ENCODE data around the gene CELA3A. TPM values are rescaled to one million over a fixed set of nuclear protein-coding genes. Genes with fewer than 3 reads are reported as not detected.
"Not testable (repeated sequence)": the region's sequence is repeated elsewhere in the genome, so short reads cannot be mapped to it uniquely, and the experiment has no call there.

Gene CELA3A
- total RNA-seq, 1 donor from 2014 or later, result not detected

DNA sequence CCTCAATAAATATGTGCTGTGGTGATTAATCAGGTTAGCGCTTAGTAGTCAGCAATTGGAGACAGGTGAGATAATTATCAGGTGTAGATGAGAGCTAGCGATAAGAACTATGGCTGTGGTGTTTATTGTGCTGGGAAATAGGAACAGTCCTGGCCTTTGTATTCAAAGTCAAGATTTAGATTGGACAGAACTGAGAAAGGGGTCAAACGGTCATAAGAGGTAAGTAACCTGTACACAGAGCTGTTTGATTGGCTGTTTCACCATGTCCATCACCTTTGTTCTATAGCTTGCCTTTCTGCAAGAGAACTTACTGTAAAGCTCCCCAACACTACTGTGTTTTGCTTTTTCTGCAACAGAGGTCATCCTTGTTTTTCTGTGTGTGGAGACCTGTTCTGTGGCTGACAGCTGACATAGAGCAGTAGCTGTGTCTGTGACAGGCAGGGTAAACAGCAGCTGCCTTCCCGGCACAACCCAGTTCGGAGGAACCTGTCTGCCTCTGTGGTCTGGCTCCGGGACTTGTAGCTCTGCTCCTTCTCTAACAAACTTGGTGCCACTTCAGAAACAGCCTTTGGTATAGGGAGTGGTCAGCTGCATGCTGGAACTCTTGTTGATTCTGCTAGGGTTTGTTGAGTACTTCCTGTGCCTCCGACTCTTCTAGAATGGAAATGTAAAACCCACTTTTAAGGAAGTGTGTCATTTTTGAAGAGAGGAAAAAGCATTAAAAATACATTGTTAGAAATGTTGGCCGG, 29.9 kb downstream of the CELA3A start:
- FAIRE-seq (no peak), DNase-seq (ENCODE audit: low read depth) (no peak)
- H3K9ac ChIP-seq (ENCODE audit: low read length), result no peak overlapping the region
- no peak for TF ChIP-seq EZH2 (IDR thresholded peaks at IDR 0.05; ENCODE audit: insufficient read depth, low read length)
- TF ChIP-seq, protein P1, sequence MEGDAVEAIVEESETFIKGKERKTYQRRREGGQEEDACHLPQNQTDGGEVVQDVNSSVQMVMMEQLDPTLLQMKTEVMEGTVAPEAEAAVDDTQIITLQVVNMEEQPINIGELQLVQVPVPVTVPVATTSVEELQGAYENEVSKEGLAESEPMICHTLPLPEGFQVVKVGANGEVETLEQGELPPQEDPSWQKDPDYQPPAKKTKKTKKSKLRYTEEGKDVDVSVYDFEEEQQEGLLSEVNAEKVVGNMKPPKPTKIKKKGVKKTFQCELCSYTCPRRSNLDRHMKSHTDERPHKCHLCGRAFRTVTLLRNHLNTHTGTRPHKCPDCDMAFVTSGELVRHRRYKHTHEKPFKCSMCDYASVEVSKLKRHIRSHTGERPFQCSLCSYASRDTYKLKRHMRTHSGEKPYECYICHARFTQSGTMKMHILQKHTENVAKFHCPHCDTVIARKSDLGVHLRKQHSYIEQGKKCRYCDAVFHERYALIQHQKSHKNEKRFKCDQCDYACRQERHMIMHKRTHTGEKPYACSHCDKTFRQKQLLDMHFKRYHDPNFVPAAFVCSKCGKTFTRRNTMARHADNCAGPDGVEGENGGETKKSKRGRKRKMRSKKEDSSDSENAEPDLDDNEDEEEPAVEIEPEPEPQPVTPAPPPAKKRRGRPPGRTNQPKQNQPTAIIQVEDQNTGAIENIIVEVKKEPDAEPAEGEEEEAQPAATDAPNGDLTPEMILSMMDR (IDR thresholded peaks at IDR 0.05; ENCODE audit: insufficient read depth, low read depth, low read length), result no peak
- no peaks in the 10 kb centered on the region for H3K27me3 Mint-ChIP-seq (ENCODE audit: low read depth, unreplicated experiment)
- H3K27ac Mint-ChIP-seq (ENCODE audit: unreplicated experiment), result no peak overlapping the region
- H3K27ac ChIP-seq (ENCODE audit: low read depth, low read length), result no peak overlapping the region
- H3K4me1 ChIP-seq (ENCODE audit: insufficient read depth, low read length), result peaks cover under 1% of the 10 kb centered on the region
- peaks cover 7% of the 10 kb centered on the region for H4K20me1 ChIP-seq (ENCODE audit: insufficient read depth, low read length)
- peaks cover 3% of the 10 kb centered on the region for H3K36me3 ChIP-seq (ENCODE audit: insufficient read depth, low read length)
- H3K4me3 ChIP-seq (ENCODE audit: insufficient read depth, low read depth, low read length), result no peak overlapping the region
- no peak overlapping the region for H2AFZ ChIP-seq (ENCODE audit: low read depth, low read length)
- H3K27me3 ChIP-seq (ENCODE audit: insufficient read depth, low read length), result no peaks in the 10 kb centered on the region
- no peaks in the 10 kb centered on the region for H3K4me1 Mint-ChIP-seq (ENCODE audit: low read depth, unreplicated experiment)
- H3K36me3 Mint-ChIP-seq (ENCODE audit: low read depth, unreplicated experiment), result no peaks in the 10 kb centered on the region
- no peak overlapping the region for H3K4me2 ChIP-seq (ENCODE audit: low read length)
- H3K9me3 ChIP-seq (ENCODE audit: insufficient read depth, low read depth, low read length), result no peaks in the 10 kb centered on the region
- H3K9me3 Mint-ChIP-seq (ENCODE audit: unreplicated experiment), result no peaks in the 10 kb centered on the region
- peaks cover 6% of the 10 kb centered on the region for H3K79me2 ChIP-seq (ENCODE audit: insufficient read depth, low read length)
- no peak overlapping the region for H3K4me3 Mint-ChIP-seq (ENCODE audit: unreplicated experiment)

DNA sequence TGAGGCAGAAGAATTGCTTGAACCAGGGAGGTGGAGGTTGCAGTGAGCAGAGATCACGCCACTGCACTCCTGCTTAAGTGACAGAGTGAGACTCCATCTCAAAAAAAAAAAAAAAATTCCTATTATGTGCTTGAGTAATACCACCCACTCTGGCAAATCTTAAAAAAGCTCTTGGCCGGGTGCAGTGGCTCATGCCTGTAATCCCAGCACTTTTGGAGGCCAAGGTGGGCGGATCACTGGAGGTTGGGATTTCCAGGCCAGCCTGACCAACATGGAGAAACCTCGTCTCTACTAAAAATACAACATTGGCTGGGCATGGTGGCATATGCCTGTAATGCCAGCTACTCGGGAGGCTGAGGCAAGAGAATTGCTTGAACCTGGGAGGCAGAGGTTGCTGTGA, 33.4 kb downstream of the CELA3A start:
- H3K4me3 Mint-ChIP-seq (ENCODE audit: unreplicated experiment); H2AFZ ChIP-seq (ENCODE audit: low read depth, low read length); H3K79me2 ChIP-seq (ENCODE audit: insufficient read depth, low read length); H3K36me3 ChIP-seq (ENCODE audit: insufficient read depth, low read length); H3K9me3 Mint-ChIP-seq (ENCODE audit: unreplicated experiment); H3K27me3 ChIP-seq (ENCODE audit: insufficient read depth, low read length); H3K9me3 ChIP-seq (ENCODE audit: insufficient read depth, low read depth, low read length); H3K4me2 ChIP-seq (ENCODE audit: low read length); H3K4me1 Mint-ChIP-seq (ENCODE audit: low read depth, unreplicated experiment); H3K27me3 Mint-ChIP-seq (ENCODE audit: low read depth, unreplicated experiment); H4K20me1 ChIP-seq (ENCODE audit: insufficient read depth, low read length); H3K27ac ChIP-seq (ENCODE audit: low read depth, low read length); FAIRE-seq; DNase-seq (ENCODE audit: low read depth); H3K4me3 ChIP-seq (ENCODE audit: insufficient read depth, low read depth, low read length); H3K36me3 Mint-ChIP-seq (ENCODE audit: low read depth, unreplicated experiment); H3K4me1 ChIP-seq (ENCODE audit: insufficient read depth, low read length); H3K9ac ChIP-seq (ENCODE audit: low read length); H3K27ac Mint-ChIP-seq (ENCODE audit: unreplicated experiment): not testable (repeated sequence)

DNA sequence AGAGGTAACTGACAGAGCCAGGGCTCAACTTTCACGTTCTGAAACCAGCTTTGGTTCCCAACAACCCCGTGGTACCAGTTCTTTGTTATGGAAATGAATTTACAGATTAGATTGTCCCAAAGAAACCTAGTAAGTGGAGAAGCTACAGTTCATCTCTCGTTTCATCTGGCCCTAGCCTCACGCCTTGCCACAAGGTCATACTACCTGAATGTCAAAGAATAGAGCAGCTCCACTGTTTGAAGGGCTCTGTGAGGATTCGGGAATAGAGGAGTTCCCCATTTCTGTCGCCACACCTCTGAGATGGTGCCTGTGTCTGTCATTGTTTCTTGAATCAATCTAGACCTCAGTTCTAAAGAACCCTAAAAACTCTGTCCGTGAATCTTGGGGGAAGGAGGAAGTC, 36.1 kb downstream of the CELA3A start:
- Histone ChIP-seq H3K4me2 (ENCODE audit: low read length) (no peak overlapping the region), H3K4me1 (ENCODE audit: insufficient read depth, low read length) (peaks cover 7% of the 10 kb centered on the region)
- no peak for DNase-seq (ENCODE audit: low read depth)

More for the DNA sequence above, 36.1 kb downstream of the CELA3A start:
- H3K36me3 ChIP-seq (ENCODE audit: insufficient read depth, low read length), result no peaks in the 10 kb centered on the region
- no peaks in the 10 kb centered on the region for H3K9me3 ChIP-seq (ENCODE audit: insufficient read depth, low read depth, low read length)
- H3K27ac Mint-ChIP-seq (ENCODE audit: unreplicated experiment), result no peak overlapping the region
- no peak overlapping the region for H3K4me3 Mint-ChIP-seq (ENCODE audit: unreplicated experiment)
- FAIRE-seq, result no peak
- H4K20me1 ChIP-seq (ENCODE audit: insufficient read depth, low read length), result no peaks in the 10 kb centered on the region
- H3K4me1 Mint-ChIP-seq (ENCODE audit: low read depth, unreplicated experiment), result no peaks in the 10 kb centered on the region
- H3K9me3 Mint-ChIP-seq (ENCODE audit: unreplicated experiment), result no peaks in the 10 kb centered on the region
- TF ChIP-seq, protein P1 (IDR thresholded peaks at IDR 0.05; ENCODE audit: insufficient read depth, low read depth, low read length), result no peak
- TF ChIP-seq EZH2 (IDR thresholded peaks at IDR 0.05; ENCODE audit: insufficient read depth, low read length), result no peak
- H3K4me3 ChIP-seq (ENCODE audit: insufficient read depth, low read depth, low read length), result no peak overlapping the region
- H3K9ac ChIP-seq (ENCODE audit: low read length), result no peak overlapping the region
- no peaks in the 10 kb centered on the region for H3K27me3 Mint-ChIP-seq (ENCODE audit: low read depth, unreplicated experiment)
- H3K27ac ChIP-seq (ENCODE audit: low read depth, low read length), result no peak overlapping the region
- H3K27me3 ChIP-seq (ENCODE audit: insufficient read depth, low read length), result no peaks in the 10 kb centered on the region
- no peak overlapping the region for H2AFZ ChIP-seq (ENCODE audit: low read depth, low read length)
- H3K36me3 Mint-ChIP-seq (ENCODE audit: low read depth, unreplicated experiment), result no peaks in the 10 kb centered on the region
- H3K79me2 ChIP-seq (ENCODE audit: insufficient read depth, low read length), result no peaks in the 10 kb centered on the region

All from astrocyte (in vitro differentiated cells and primary cell).